ENCODE results near the gene EMP2. TPM values are rescaled to one million over a fixed set of nuclear protein-coding genes. Genes with fewer than 3 reads are reported as not detected.

The EMP2 gene
- total and polyA plus RNA-seq, 2 donors (not counting 1 experiment from before 2014, with no cell fraction given) = 22.5 to 36.8 TPM

DNA sequence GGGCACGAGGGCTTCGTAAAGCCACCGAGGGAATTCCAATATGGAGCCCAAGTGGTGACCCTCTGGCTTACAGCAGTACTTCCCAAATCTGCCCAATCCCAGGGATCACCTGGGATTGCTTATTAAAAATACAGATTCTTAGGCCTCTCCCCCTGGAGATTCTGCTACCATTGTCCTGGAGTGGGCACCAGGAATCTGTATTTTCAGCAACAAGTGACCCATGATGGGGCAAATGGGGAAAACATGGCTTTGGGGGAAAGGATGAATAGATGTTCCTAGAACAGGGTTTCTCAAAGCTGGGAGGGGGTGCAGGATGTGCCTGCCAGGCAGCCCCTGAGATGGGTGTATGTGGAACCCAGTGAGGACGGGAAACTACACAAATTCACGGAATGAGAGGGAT, 40.6 kb downstream of the EMP2 start:
- no peaks in the 10 kb centered on the region for H3K79me2 ChIP-seq (ENCODE audit: control insufficient read depth, insufficient read depth, low read length)

DNA sequence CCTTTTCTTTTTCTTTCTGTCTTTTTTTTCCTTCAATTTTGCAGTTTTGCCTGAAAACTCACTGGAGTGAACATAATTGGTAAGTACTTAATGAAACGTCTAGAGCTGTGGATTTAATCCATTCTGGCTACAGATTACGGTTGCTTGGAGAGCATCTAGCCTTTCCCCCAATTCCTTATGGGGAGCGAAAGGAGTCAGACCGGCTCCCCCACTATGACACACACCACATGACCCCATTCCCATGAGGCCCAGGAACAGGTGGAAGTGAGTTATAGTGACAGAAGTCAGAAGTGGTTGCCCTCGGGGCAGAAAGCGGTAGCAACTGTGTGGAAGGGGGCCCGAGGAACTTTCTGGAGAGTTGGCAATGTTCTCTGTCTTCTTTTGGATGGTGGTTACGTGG, 41.2 kb downstream of the EMP2 start:
- Histone ChIP-seq H3K4me1 (ENCODE audit: control insufficient read depth, extremely low read depth, insufficient read depth, low read length) (no peaks in the 10 kb centered on the region), H3K4me2 (ENCODE audit: extremely low read depth, insufficient read depth, low read length) (no peak overlapping the region), H2AFZ (ENCODE audit: low read length) (no peak overlapping the region), H3K9ac (ENCODE audit: insufficient read depth, low read length) (no peak overlapping the region), H3K36me3 (ENCODE audit: control insufficient read depth, insufficient read depth, low read length) (peaks cover 1% of the 10 kb centered on the region), H3K79me2 (ENCODE audit: control insufficient read depth, insufficient read depth, low read length) (no peaks in the 10 kb centered on the region), H3K27ac (ENCODE audit: insufficient read depth, low read length) (no peak overlapping the region), H3K27me3 (ENCODE audit: control insufficient read depth, insufficient read depth, low read length) (no peaks in the 10 kb centered on the region), H3K4me3 (replicated peaks in 1 of 4; ENCODE audit: control extremely low read depth in 1 of 4, insufficient read depth in 1 of 4, low read depth in 3 of 4, low read length in 4 of 4) (no peak overlapping the region), H3K9me3 (ENCODE audit: control insufficient read depth, insufficient read depth, low read depth, low read length) (no peaks in the 10 kb centered on the region), H4K20me1 (ENCODE audit: control insufficient read depth, extremely low read depth, insufficient read depth, low read length) (no peaks in the 10 kb centered on the region)
- no peak for DNase-seq (ENCODE audit: low read depth in 2 of 2)
- TF ChIP-seq, protein P1, sequence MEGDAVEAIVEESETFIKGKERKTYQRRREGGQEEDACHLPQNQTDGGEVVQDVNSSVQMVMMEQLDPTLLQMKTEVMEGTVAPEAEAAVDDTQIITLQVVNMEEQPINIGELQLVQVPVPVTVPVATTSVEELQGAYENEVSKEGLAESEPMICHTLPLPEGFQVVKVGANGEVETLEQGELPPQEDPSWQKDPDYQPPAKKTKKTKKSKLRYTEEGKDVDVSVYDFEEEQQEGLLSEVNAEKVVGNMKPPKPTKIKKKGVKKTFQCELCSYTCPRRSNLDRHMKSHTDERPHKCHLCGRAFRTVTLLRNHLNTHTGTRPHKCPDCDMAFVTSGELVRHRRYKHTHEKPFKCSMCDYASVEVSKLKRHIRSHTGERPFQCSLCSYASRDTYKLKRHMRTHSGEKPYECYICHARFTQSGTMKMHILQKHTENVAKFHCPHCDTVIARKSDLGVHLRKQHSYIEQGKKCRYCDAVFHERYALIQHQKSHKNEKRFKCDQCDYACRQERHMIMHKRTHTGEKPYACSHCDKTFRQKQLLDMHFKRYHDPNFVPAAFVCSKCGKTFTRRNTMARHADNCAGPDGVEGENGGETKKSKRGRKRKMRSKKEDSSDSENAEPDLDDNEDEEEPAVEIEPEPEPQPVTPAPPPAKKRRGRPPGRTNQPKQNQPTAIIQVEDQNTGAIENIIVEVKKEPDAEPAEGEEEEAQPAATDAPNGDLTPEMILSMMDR (conservative IDR thresholded peaks at IDR 0.05 in 1 of 2, IDR thresholded peaks at IDR 0.05 in 1 of 2; ENCODE audit: low read depth in 1 of 2, low read length in 2 of 2) = no peak
- no peak for TF ChIP-seq EZH2 (IDR thresholded peaks at IDR 0.05; ENCODE audit: low read length, missing control alignments)

More for the DNA sequence above, 40.6 kb downstream of the EMP2 start:
- no peak for TF ChIP-seq EZH2 (IDR thresholded peaks at IDR 0.05; ENCODE audit: low read length, missing control alignments)
- TF ChIP-seq, protein P1 (conservative IDR thresholded peaks at IDR 0.05 in 1 of 2, IDR thresholded peaks at IDR 0.05 in 1 of 2; ENCODE audit: low read depth in 1 of 2, low read length in 2 of 2) = no peak
- Histone ChIP-seq H3K4me3 (replicated peaks in 1 of 4; ENCODE audit: control extremely low read depth in 1 of 4, insufficient read depth in 1 of 4, low read depth in 3 of 4, low read length in 4 of 4) (no peak overlapping the region), H3K4me2 (ENCODE audit: extremely low read depth, insufficient read depth, low read length) (no peak overlapping the region), H3K36me3 (ENCODE audit: control insufficient read depth, insufficient read depth, low read length) (peaks cover 1% of the 10 kb centered on the region), H3K4me1 (ENCODE audit: control insufficient read depth, extremely low read depth, insufficient read depth, low read length) (no peaks in the 10 kb centered on the region), H3K9ac (ENCODE audit: insufficient read depth, low read length) (no peak overlapping the region), H3K27me3 (ENCODE audit: control insufficient read depth, insufficient read depth, low read length) (no peaks in the 10 kb centered on the region), H3K9me3 (ENCODE audit: control insufficient read depth, insufficient read depth, low read depth, low read length) (no peaks in the 10 kb centered on the region), H2AFZ (ENCODE audit: low read length) (no peak overlapping the region), H4K20me1 (ENCODE audit: control insufficient read depth, extremely low read depth, insufficient read depth, low read length) (no peaks in the 10 kb centered on the region), H3K27ac (ENCODE audit: insufficient read depth, low read length) (no peak overlapping the region)
- DNase-seq (ENCODE audit: low read depth in 2 of 2) = no peak

DNA sequence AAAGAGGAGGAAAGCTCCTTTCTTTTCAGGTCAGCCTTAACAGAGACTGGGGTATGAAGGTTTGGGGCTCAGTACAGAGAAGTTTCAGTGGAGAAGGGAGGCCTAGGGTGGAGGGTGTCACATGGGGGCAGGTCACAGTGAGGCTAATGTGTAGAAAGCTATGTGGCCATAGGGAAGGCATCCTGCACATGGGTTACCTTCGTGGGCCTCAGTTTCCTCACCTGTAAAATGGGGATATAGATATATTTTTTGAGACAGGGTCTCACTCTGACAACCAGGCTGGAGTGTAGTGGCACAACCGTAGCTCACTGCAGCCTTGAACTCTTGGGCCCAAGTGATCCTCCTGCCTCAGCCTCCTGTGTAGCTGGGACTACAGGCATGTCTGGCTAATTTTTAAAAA, 41.8 kb downstream of the EMP2 start:
- H3K27me3 ChIP-seq (ENCODE audit: control insufficient read depth, insufficient read depth, low read length) = no peaks in the 10 kb centered on the region
- no peak overlapping the region for H3K4me2 ChIP-seq (ENCODE audit: extremely low read depth, insufficient read depth, low read length)
- no peaks in the 10 kb centered on the region for H4K20me1 ChIP-seq (ENCODE audit: control insufficient read depth, extremely low read depth, insufficient read depth, low read length)
- no peak overlapping the region for H3K4me3 ChIP-seq (replicated peaks in 1 of 4; ENCODE audit: control extremely low read depth in 1 of 4, insufficient read depth in 1 of 4, low read depth in 3 of 4, low read length in 4 of 4)
- no peaks in the 10 kb centered on the region for H3K4me1 ChIP-seq (ENCODE audit: control insufficient read depth, extremely low read depth, insufficient read depth, low read length)
- no peak for DNase-seq (ENCODE audit: low read depth in 2 of 2)
- no peaks in the 10 kb centered on the region for H3K9me3 ChIP-seq (ENCODE audit: control insufficient read depth, insufficient read depth, low read depth, low read length)
- TF ChIP-seq, protein P1 (conservative IDR thresholded peaks at IDR 0.05 in 1 of 2, IDR thresholded peaks at IDR 0.05 in 1 of 2; ENCODE audit: low read depth in 1 of 2, low read length in 2 of 2) = no peak
- H3K36me3 ChIP-seq (ENCODE audit: control insufficient read depth, insufficient read depth, low read length) = peaks cover 1% of the 10 kb centered on the region
- no peak overlapping the region for H3K9ac ChIP-seq (ENCODE audit: insufficient read depth, low read length)
- H3K79me2 ChIP-seq (ENCODE audit: control insufficient read depth, insufficient read depth, low read length) = no peaks in the 10 kb centered on the region
- no peak overlapping the region for H3K27ac ChIP-seq (ENCODE audit: insufficient read depth, low read length)
- no peak overlapping the region for H2AFZ ChIP-seq (ENCODE audit: low read length)

All from fibroblast of lung (primary cell).